Left colon (tissue), 2 donors: ENCODE results near the gene EXT2. TPM values are rescaled to one million over a fixed set of nuclear protein-coding genes. Genes with fewer than 3 reads are reported as not detected.

Experiments used
- ATAC-seq: fragments of 200-7000 bp; cut with Tn5 transposase; one replicate; pipeline ENCODE4 v1.9.1; 2020; ENCODE audit warnings: mild to moderate bottlenecking, moderate library complexity
- DNase-seq, 2 donors: peaks; one replicate each; pipeline ENCODE4 v3.0.0-alpha.2; 2020
- intact Hi-C, 2 donors: fragments of 100-400 bp; cut with DNase I in 1 of 2; cut with micrococcal nuclease in 1 of 2; formaldehyde crosslinking; loops; one replicate each; pipeline versions ENCODE4 v1.11.2 to v1.14.0; 2022; cut with DNase I, micrococcal nuclease
- total RNA-seq, 2 donors: library from RNA; stranded (reverse); fragmentation: NEBNext Ultra II Directional; extraction: Animal tissue kit (Norgen Biotek cat#: 25700); gene quantifications; one replicate each; pipeline ENCODE4 v1.2.1, GENCODE V29; 2021
- donor health status: DM: no; HTN: no; CAD: no.
- donor health status: DM: yes; HTN: yes; CAD: no.

EXT2 gene
- total RNA-seq, 2 donors from 2014 or later, result 48.5 to 63.9 TPM

- intact Hi-C loops, result no loop called here
- ATAC-seq (no peak), DNase-seq (no peak)
Observed at GRCh38 chr11:44252999-44253602, 157.6 kb downstream of the EXT2 start.

GRCh38 chr11:44255406-44256071, 160.1 kb downstream of the EXT2 start:
- intact Hi-C loops, result no loop called here

GRCh38 chr11:44256673-44257291, 161.3 kb downstream of the EXT2 start:
- DNase-seq (no peak), ATAC-seq (no peak)
- intact Hi-C loops, result no loop called here

More at GRCh38 chr11:44255406-44256071, 160.1 kb downstream of the EXT2 start:
- DNase-seq, result no peak
- ATAC-seq, result no peak

GRCh38 chr11:44257338-44258189, 162.1 kb downstream of the EXT2 start:
- intact Hi-C loops, result no loop called here
- ATAC-seq (no peak), DNase-seq (no peak)

- ATAC-seq (no peak), DNase-seq (no peak)
- intact Hi-C loops, result no loop called here
Observed at GRCh38 chr11:44258190-44258489, 162.7 kb downstream of the EXT2 start.

- DNase-seq (no peak), ATAC-seq (no peak)
- intact Hi-C loops, result no loop called here
Observed at GRCh38 chr11:44258839-44259420, 163.5 kb downstream of the EXT2 start.

GRCh38 chr11:44260081-44260480, 164.6 kb downstream of the EXT2 start:
- no peak for DNase-seq
- intact Hi-C loops, result no loop called here
- ATAC-seq, result no peak

GRCh38 chr11:44261800-44262591, 166.5 kb downstream of the EXT2 start:
- DNase-seq (no peak), ATAC-seq (no peak)
- intact Hi-C loops, result no loop called here

GRCh38 chr11:44263738-44264437, 168.4 kb downstream of the EXT2 start:
- intact Hi-C loops, result no loop called here
- no peak for ATAC-seq
- DNase-seq, result no peak

- DNase-seq (no peak), ATAC-seq (no peak)
- intact Hi-C loops, result no loop called here
Observed at GRCh38 chr11:44264438-44264749, 168.9 kb downstream of the EXT2 start.

- intact Hi-C loops, result no loop called here
- ATAC-seq (no peak), DNase-seq (no peak)
Observed at GRCh38 chr11:44264761-44265160, 169.3 kb downstream of the EXT2 start.

- DNase-seq, result no peak
- no peak for ATAC-seq
- intact Hi-C loops, result no loop called here
Observed at GRCh38 chr11:44266056-44266780, 170.7 kb downstream of the EXT2 start.

- intact Hi-C loops, result no loop called here
- DNase-seq, result no peak
- no peak for ATAC-seq
Observed at GRCh38 chr11:44267006-44267749, 171.7 kb downstream of the EXT2 start.

- no peak for ATAC-seq
- intact Hi-C loops, result no loop called here
- no peak for DNase-seq
Observed at GRCh38 chr11:44267750-44268613, 172.5 kb downstream of the EXT2 start.

- DNase-seq, result no peak
- ATAC-seq, result no peak
- intact Hi-C loops, result no loop called here
Observed at GRCh38 chr11:44268614-44269080, 173.2 kb downstream of the EXT2 start.
